Neural cell (in vitro differentiated cells): ENCODE measurements around the gene ADGRB3. TPM values are rescaled to one million over a fixed set of nuclear protein-coding genes. Genes with fewer than 3 reads are reported as not detected.

Source experiments
- H2AFZ ChIP-seq: fragments of 200-600, 300-800 bp; sonication (generic), shearing (Covaris generic); 2 replicates; pipeline ENCODE4 v1.6.0; 2014; ENCODE audit warnings: low read depth, mild to moderate bottlenecking, antibody characterized with exemption, low read length, moderate library complexity
- H3F3A ChIP-seq: fragments of 200-600 bp; shearing (Covaris generic); 2 replicates; pipeline ENCODE4 v1.6.1; 2016; ENCODE audit warnings: mild to moderate bottlenecking, moderate library complexity, mixed read lengths, antibody characterized with exemption, low read length; ENCODE audit not compliant: insufficient read depth, poor library complexity, severe bottlenecking
- H3K27ac ChIP-seq: fragments of 200-600, 300-800 bp; sonication (generic), shearing (Covaris generic); 2 replicates; pipeline ENCODE4 v1.5.1; 2014; ENCODE audit warnings: mild to moderate bottlenecking, low read length, moderate library complexity
- H3K27me3 ChIP-seq: fragments of 300-800, 200-600 bp; sonication (generic), shearing (Covaris generic); 2 replicates; pipeline ENCODE4 v1.6.0; 2014; ENCODE audit warnings: mild to moderate bottlenecking, low read depth, low read length, moderate library complexity; ENCODE audit not compliant: insufficient read depth
- H3K36me3 ChIP-seq: fragments of 300-800, 200-600 bp; sonication (generic), shearing (Covaris generic); 2 replicates; pipeline ENCODE4 v1.5.1; 2014; ENCODE audit warnings: mild to moderate bottlenecking, antibody characterized with exemption, low read length, moderate library complexity; ENCODE audit not compliant: insufficient read depth
- H3K4me2 ChIP-seq: fragments of 300-800, 200-600 bp; sonication (generic), shearing (Covaris generic); 2 replicates; pipeline ENCODE4 v1.6.0; 2014; ENCODE audit warnings: mild to moderate bottlenecking, low read length
- H3K4me3 ChIP-seq: fragments of 300-800, 200-600 bp; sonication (generic), shearing (Covaris generic); 2 replicates; pipeline ENCODE4 v1.5.1; 2014; ENCODE audit warnings: mild to moderate bottlenecking, low read length, moderate library complexity
- H3K79me2 ChIP-seq: fragments of 200-600 bp; shearing (Covaris generic); replicated peaks from 2 replicates; pipeline ENCODE4 v1.6.0; 2014; ENCODE audit warnings: mild to moderate bottlenecking, low read length, moderate library complexity; ENCODE audit not compliant: insufficient read depth
- H3K9ac ChIP-seq: fragments of 300-800, 200-600 bp; sonication (generic), shearing (Covaris generic); 2 replicates; pipeline ENCODE4 v1.6.1; 2016; ENCODE audit warnings: mild to moderate bottlenecking, low read length, mixed read lengths
- H3K9me2 ChIP-seq: fragments of 200-600 bp; shearing (Covaris generic); 2 replicates; pipeline ENCODE4 v1.6.1; 2016; ENCODE audit warnings: mild to moderate bottlenecking, low read length, mixed read lengths; ENCODE audit not compliant: insufficient read depth
- H3K9me3 ChIP-seq: fragments of 200-600, 300-800 bp; sonication (generic), shearing (Covaris generic); 2 replicates; pipeline ENCODE4 v1.6.1; 2016; ENCODE audit warnings: mild to moderate bottlenecking, mixed run types, low read length, moderate library complexity, mixed read lengths
- H4K20me1 ChIP-seq: fragments of 200-600 bp; shearing (Covaris generic); 2 replicates; pipeline ENCODE4 v1.6.1; 2016; ENCODE audit warnings: mild to moderate bottlenecking, mixed run types; ENCODE audit not compliant: insufficient read depth
- CTCF ChIP-seq: fragments of 450-650 bp; IDR thresholded peaks from 2 replicates; pipeline ENCODE4 v1.5.1; 2014; ENCODE audit warnings: antibody characterized with exemption, mild to moderate bottlenecking, moderate library complexity; ENCODE audit not compliant: poor library complexity, severe bottlenecking
- EP300 ChIP-seq: fragments of 450-650 bp; conservative IDR thresholded peaks from 2 replicates; pipeline ENCODE4 v1.6.1; 2014; ENCODE audit warnings: antibody characterized with exemption, mild to moderate bottlenecking, moderate library complexity; ENCODE audit not compliant: poor library complexity, severe bottlenecking
- EZH2 ChIP-seq: fragments of 200-600, 300-800 bp; shearing (Covaris generic), sonication (generic); IDR thresholded peaks from 2 replicates; pipeline ENCODE4 v1.6.1; 2014; ENCODE audit warnings: antibody characterized with exemption, low read length, borderline replicate concordance, mild to moderate bottlenecking; ENCODE audit not compliant: insufficient read depth, poor library complexity, severe bottlenecking
- MXI1 ChIP-seq: fragments of 450-650 bp; conservative IDR thresholded peaks from 2 replicates; pipeline ENCODE4 v1.6.1; 2014; ENCODE audit warnings: antibody characterized with exemption, mild to moderate bottlenecking; ENCODE audit not compliant: poor library complexity, severe bottlenecking
- POLR2AphosphoS5 ChIP-seq: IDR thresholded peaks from 2 replicates; pipeline ENCODE4 v1.6.1; 2012
- RAD21 ChIP-seq: fragments of 450-650 bp; conservative IDR thresholded peaks from 2 replicates; pipeline ENCODE4 v1.6.1; 2014; ENCODE audit warnings: antibody characterized with exemption, mild to moderate bottlenecking, moderate library complexity
- REST ChIP-seq: IDR thresholded peaks from 2 replicates; pipeline ENCODE4 v1.6.1; 2012; ENCODE audit warnings: borderline replicate concordance
- SMC3 ChIP-seq: fragments of 450-650 bp; conservative IDR thresholded peaks from 2 replicates; pipeline ENCODE4 v1.6.1; 2014; ENCODE audit warnings: antibody characterized with exemption, mild to moderate bottlenecking, moderate library complexity; ENCODE audit not compliant: poor library complexity
- TAF1 ChIP-seq: IDR thresholded peaks from 2 replicates; pipeline ENCODE4 v1.6.1; 2012; ENCODE audit warnings: low read depth
- polyA plus RNA-seq: library from polyadenylated mRNA; depleted of rRNA; stranded (reverse); fragments of >200 nt; gene quantifications from 2 replicates; pipeline ENCODE4 v1.2.3, GENCODE V29; 2014

Gene ADGRB3
- polyA plus RNA-seq, 1 donor from 2014 or later: 66.5 TPM

GRCh38 chr6:69386426-69386825 lies 751.3 kb downstream of the ADGRB3 start:
- Histone ChIP-seq H3F3A (no peaks in the 10 kb centered on the region), H3K27ac (no peak overlapping the region), H3K9me3 (no peaks in the 10 kb centered on the region), H3K27me3 (no peaks in the 10 kb centered on the region), H3K4me2 (no peak overlapping the region), H3K9ac (no peak overlapping the region), H4K20me1 (no peaks in the 10 kb centered on the region), H3K36me3 (no peaks in the 10 kb centered on the region), H2AFZ (no peak overlapping the region), H3K79me2 (no peaks in the 10 kb centered on the region), H3K4me3 (no peak overlapping the region), H3K9me2 (no peaks in the 10 kb centered on the region)
- TF ChIP-seq MXI1 (no peak), EP300 (no peak), CTCF (no peak), RAD21 (no peak), TAF1 (no peak), POLR2AphosphoS5 (no peak), EZH2 (no peak)

- Histone ChIP-seq H4K20me1 (no peaks in the 10 kb centered on the region), H3K36me3 (no peaks in the 10 kb centered on the region), H3K27ac (no peak overlapping the region), H3K9me2 (no peaks in the 10 kb centered on the region), H3K27me3 (no peaks in the 10 kb centered on the region), H3K9me3 (no peaks in the 10 kb centered on the region), H3K79me2 (no peaks in the 10 kb centered on the region), H2AFZ (no peak overlapping the region), H3K4me2 (no peak overlapping the region), H3K4me3 (no peak overlapping the region), H3F3A (no peaks in the 10 kb centered on the region), H3K9ac (no peak overlapping the region)
- TF ChIP-seq SMC3 (no peak), EP300 (no peak), POLR2AphosphoS5 (no peak), REST (no peak), RAD21 (no peak), CTCF (no peak), EZH2 (no peak), MXI1 (no peak), TAF1 (no peak)
These were observed 755.0 kb downstream of the ADGRB3 start for GRCh38 chr6:69390125-69390524.
